ENCODE measurements around the gene PODXL.
A peak's percentile ranks its signal among the peaks of the same experiment; 100 is the strongest.

PODXL gene

DNA sequence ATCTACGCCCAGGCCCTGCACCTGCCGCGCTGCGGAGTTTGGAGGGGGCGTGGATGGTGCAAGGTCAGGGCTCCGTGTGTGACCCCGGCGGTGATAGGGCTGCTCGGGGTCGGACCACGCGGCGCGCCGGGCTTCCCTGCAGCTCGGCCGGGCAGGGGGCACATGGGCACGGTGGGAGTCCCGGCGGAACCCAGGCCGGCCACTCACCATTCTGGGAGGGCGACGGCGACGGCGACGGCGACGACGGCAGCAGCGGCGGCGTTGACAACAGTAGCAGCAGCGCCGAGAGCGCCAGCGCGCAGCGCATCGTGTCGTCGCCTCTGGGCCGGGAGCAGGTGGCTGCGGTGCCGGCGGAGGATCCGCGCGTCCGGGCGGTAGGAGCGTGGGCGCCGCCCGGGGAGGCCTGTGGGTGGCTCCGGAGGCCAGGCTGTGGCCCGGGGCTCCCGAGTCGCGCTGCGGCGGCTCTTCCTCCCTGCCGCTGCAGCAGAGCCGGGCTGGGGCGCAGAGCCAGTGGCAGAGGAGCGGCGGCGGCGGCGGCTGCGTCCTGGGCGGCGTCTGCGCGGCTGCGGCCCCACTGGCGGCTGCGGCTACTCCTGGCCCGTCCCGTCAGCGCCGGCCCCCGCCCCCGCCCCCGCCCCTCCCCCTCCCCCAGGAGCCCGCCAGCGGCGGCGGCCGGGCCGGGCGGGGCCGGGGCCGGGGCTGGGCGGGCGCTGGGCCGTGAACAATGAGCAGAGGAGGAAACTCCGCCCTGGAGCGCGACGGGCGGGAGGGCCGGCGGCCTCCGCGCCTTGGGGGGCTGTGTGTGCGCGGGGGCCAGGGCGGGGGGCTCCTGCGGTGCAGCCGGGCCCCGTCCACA, at the start of gene PODXL:
TSS of gene PODXL (minus strand) at position 576 of the 856 bp plus-strand sequence. CDS start at position 307, 269 bp downstream.
- Histone ChIP-seq H3K9me3 (ENCODE audit: control insufficient read depth in 2 of 2, low read length in 2 of 2) (no peaks in the 10 kb centered on the region), H3K27ac (ENCODE audit: low read length) (no peak within 1 kb of the TSS), H3K4me3 (ENCODE audit: low read length in 2 of 2) (peak within 1 kb of the TSS; percentile 59 to 75), H3K9ac (ENCODE audit: low read length in 2 of 2) (peak within 1 kb of the TSS; percentile 21 to 33), H3K36me3 (ENCODE audit: control insufficient read depth in 2 of 2, insufficient read depth in 2 of 2, low read length in 2 of 2) (no peaks in the 10 kb centered on the region), H3K27me3 (ENCODE audit: control insufficient read depth in 1 of 2, insufficient read depth in 2 of 2, low read length in 2 of 2) (no peaks in the 10 kb centered on the region), H3K4me1 (ENCODE audit: control insufficient read depth, insufficient read depth, low read length) (peaks cover 24% of the 10 kb centered on the region)

DNA sequence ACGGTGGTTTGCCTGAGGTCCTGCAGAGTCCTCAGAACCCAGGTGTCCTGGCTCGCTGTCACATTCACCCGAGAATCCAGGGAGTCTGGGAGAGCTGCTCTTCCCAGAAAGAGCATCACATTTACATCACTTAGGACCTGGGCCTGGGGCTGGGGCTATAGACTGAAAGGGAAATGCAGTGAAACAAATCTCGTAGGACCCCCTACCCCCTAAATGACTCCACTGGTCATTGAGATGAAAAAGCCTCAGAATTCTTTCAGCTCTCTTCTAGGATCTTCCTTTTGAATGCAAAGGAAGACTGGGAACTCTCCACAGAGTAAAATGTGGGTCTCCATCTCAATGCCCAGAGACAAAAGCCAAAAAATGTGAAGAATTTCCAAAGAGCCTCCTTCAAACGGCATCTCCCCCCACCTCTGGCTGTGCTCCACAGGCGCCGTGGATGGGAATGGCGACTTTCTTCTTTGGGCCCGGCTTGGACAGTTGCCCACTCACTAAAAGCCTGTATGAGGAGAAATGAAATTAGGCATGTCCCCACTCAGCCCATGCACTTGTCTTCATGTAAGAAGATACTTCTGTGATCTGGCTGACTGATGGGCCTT, 49.0 kb upstream of the PODXL start:
- H3K4me1 ChIP-seq (ENCODE audit: control insufficient read depth, insufficient read depth, low read length): no peaks in the 10 kb centered on the region
- no peak overlapping the region for H3K4me3 ChIP-seq (ENCODE audit: low read length in 2 of 2)
- peaks cover 5 to 9% of the 10 kb centered on the region in 2 donors for H3K27me3 ChIP-seq (ENCODE audit: control insufficient read depth in 1 of 2, insufficient read depth in 2 of 2, low read length in 2 of 2)
- no peak overlapping the region for H3K9ac ChIP-seq (ENCODE audit: low read length in 2 of 2)
- H3K9me3 ChIP-seq (ENCODE audit: control insufficient read depth in 2 of 2, low read length in 2 of 2): no peaks in the 10 kb centered on the region
- no peaks in the 10 kb centered on the region for H3K36me3 ChIP-seq (ENCODE audit: control insufficient read depth in 2 of 2, insufficient read depth in 2 of 2, low read length in 2 of 2)
- no peak overlapping the region for H3K27ac ChIP-seq (ENCODE audit: low read length)

GRCh38 chr7:131604841-131605279, 48.4 kb upstream of the PODXL start:
- H3K9me3 ChIP-seq (ENCODE audit: control insufficient read depth in 2 of 2, low read length in 2 of 2): no peaks in the 10 kb centered on the region
- H3K4me3 ChIP-seq (ENCODE audit: low read length in 2 of 2): no peak overlapping the region
- H3K9ac ChIP-seq (ENCODE audit: low read length in 2 of 2): no peak overlapping the region
- no peaks in the 10 kb centered on the region for H3K36me3 ChIP-seq (ENCODE audit: control insufficient read depth in 2 of 2, insufficient read depth in 2 of 2, low read length in 2 of 2)
- H3K27me3 ChIP-seq (ENCODE audit: control insufficient read depth in 1 of 2, insufficient read depth in 2 of 2, low read length in 2 of 2): peaks cover 5 to 9% of the 10 kb centered on the region in 2 donors
- H3K27ac ChIP-seq (ENCODE audit: low read length): no peak overlapping the region
- H3K4me1 ChIP-seq (ENCODE audit: control insufficient read depth, insufficient read depth, low read length): no peaks in the 10 kb centered on the region

DNA sequence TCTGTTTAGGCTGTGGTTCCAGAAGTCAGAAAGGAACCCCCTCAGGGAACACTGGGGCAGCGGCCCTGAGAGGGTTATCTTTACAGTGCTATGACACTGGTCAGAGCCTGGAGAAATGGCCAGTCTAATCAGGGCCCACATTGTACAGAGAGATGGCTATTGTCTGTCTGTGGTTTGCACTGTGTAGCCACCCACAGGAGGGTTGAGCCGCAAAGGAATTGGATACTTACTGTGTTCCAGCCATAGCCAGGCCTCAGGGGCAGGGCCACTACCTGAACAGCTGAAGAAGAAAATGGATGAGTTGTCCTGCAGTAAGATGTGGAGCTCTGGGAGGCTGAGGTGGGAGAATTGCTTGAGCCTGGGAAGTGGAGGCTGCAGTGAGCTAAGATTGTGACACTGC, 47.5 kb upstream of the PODXL start:
- Histone ChIP-seq H3K36me3 (ENCODE audit: control insufficient read depth in 2 of 2, insufficient read depth in 2 of 2, low read length in 2 of 2) (no peaks in the 10 kb centered on the region), H3K9ac (ENCODE audit: low read length in 2 of 2) (no peak overlapping the region), H3K27me3 (ENCODE audit: control insufficient read depth in 1 of 2, insufficient read depth in 2 of 2, low read length in 2 of 2) (peaks cover 5 to 9% of the 10 kb centered on the region in 2 donors), H3K4me1 (ENCODE audit: control insufficient read depth, insufficient read depth, low read length) (no peaks in the 10 kb centered on the region), H3K9me3 (ENCODE audit: control insufficient read depth in 2 of 2, low read length in 2 of 2) (no peaks in the 10 kb centered on the region), H3K4me3 (ENCODE audit: low read length in 2 of 2) (no peak overlapping the region), H3K27ac (ENCODE audit: low read length) (no peak overlapping the region)

DNA sequence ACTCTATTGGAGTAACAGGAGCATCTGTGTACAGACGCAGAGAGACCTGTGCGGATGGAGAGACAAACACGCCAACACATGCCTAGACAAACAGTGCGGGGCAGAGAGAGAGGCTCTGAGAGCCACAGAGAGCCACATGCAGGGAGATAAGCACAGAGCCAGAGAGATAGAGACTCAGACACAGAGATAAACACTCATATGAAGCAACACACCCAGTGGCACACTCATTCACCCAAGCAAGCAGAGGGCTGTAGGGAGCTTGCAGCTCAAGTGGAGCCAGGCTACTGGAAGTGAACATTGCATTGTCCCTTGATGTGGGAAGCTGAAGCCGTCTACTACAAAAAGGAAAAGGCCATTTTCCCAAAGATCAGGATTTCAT, 46.6 kb upstream of the PODXL start:
- Histone ChIP-seq H3K36me3 (ENCODE audit: control insufficient read depth in 2 of 2, insufficient read depth in 2 of 2, low read length in 2 of 2) (no peaks in the 10 kb centered on the region), H3K9me3 (ENCODE audit: control insufficient read depth in 2 of 2, low read length in 2 of 2) (no peaks in the 10 kb centered on the region), H3K4me1 (ENCODE audit: control insufficient read depth, insufficient read depth, low read length) (no peaks in the 10 kb centered on the region), H3K27ac (ENCODE audit: low read length) (no peak overlapping the region), H3K9ac (ENCODE audit: low read length in 2 of 2) (no peak overlapping the region), H3K4me3 (ENCODE audit: low read length in 2 of 2) (no peak overlapping the region), H3K27me3 (ENCODE audit: control insufficient read depth in 1 of 2, insufficient read depth in 2 of 2, low read length in 2 of 2) (peaks cover 5 to 9% of the 10 kb centered on the region in 2 donors)

DNA sequence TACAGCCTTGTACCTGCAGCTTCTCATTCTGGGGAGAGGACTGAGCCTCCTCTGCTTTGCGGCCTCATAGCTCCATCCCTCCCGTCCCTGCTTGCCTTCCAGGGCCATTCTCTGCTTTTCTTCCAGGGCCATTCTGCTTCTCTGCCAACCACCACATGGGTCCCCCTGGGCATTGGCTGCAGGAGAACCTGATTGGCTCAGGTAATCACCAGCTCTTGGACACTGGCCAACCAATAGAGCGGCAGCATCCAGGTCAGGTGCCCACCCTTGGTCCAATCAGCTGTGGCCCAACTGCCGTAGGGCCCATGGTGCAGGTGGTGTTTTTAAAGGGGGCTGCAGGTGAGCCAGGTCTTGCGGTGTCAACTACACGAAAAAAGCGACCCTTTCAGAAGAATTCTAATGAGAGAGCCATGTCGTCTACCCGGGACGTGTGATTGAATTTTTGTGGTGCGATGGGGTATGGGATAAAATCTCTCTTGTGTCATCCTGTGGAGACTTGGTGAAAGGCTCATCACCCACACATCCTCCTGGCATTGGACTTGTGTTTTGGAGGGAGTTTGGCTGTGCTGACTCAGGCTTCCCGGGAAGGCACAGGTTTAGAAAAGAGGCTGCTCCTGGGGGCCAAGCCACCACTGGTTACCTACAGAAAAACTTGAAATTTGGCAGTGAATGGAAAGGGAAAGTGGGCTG, 46.0 kb upstream of the PODXL start:
- H3K27me3 ChIP-seq (ENCODE audit: control insufficient read depth in 1 of 2, insufficient read depth in 2 of 2, low read length in 2 of 2): peaks cover 5 to 7% of the 10 kb centered on the region in 2 donors
- no peaks in the 10 kb centered on the region for H3K4me1 ChIP-seq (ENCODE audit: control insufficient read depth, insufficient read depth, low read length)
- no peak overlapping the region for H3K27ac ChIP-seq (ENCODE audit: low read length)
- H3K9ac ChIP-seq (ENCODE audit: low read length in 2 of 2): no peak overlapping the region
- no peak overlapping the region for H3K4me3 ChIP-seq (ENCODE audit: low read length in 2 of 2)
- H3K9me3 ChIP-seq (ENCODE audit: control insufficient read depth in 2 of 2, low read length in 2 of 2): no peaks in the 10 kb centered on the region
- H3K36me3 ChIP-seq (ENCODE audit: control insufficient read depth in 2 of 2, insufficient read depth in 2 of 2, low read length in 2 of 2): no peaks in the 10 kb centered on the region

DNA sequence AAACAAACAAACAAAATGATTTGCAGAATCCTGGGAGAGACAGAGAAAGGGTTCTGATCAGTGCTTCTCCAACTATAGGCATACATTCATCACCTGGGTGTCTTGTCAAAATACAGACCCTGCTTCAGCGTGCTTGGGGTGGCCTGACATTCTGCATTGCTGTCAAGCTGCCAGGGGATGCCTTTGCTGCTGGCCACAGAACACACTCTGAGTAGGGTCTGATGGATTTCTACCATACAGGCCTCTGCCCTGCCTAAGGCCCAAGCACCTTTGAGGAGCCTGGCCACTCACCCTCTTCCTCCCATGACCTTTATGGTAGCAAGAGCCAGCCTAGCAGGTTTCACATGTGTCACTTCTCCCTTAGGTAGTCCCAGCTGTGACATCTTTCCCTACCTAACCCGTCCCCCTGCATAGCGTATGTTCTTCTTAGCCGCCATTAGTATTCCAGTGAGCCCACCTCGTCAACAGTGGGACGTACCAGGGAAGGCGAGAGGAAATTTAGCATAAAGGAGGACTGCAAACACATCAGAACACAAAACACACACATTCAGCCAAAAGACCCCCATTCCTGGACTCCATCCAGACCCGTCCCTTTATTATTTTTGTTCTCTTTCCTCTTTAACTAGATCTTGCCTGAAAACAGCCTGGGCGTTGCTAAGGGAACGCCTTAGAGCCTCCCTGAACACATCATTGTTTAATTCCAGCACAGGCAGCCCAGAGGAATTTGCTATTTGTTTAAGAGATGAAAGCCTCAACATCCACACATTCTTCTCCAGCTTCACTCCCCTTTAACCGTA, 43.9 kb upstream of the PODXL start:
- no peaks in the 10 kb centered on the region for H3K4me1 ChIP-seq (ENCODE audit: control insufficient read depth, insufficient read depth, low read length)
- no peak overlapping the region for H3K4me3 ChIP-seq (ENCODE audit: low read length in 2 of 2)
- H3K27ac ChIP-seq (ENCODE audit: low read length): no peak overlapping the region
- H3K27me3 ChIP-seq (ENCODE audit: control insufficient read depth in 1 of 2, insufficient read depth in 2 of 2, low read length in 2 of 2): peaks cover 5 to 7% of the 10 kb centered on the region in 2 donors
- H3K9me3 ChIP-seq (ENCODE audit: control insufficient read depth in 2 of 2, low read length in 2 of 2): no peaks in the 10 kb centered on the region
- no peaks in the 10 kb centered on the region for H3K36me3 ChIP-seq (ENCODE audit: control insufficient read depth in 2 of 2, insufficient read depth in 2 of 2, low read length in 2 of 2)
- no peak overlapping the region for H3K9ac ChIP-seq (ENCODE audit: low read length in 2 of 2)

GRCh38 chr7:131596785-131597184, 40.4 kb upstream of the PODXL start:
- no peak overlapping the region for H3K4me3 ChIP-seq (ENCODE audit: low read length in 2 of 2)
- no peaks in the 10 kb centered on the region for H3K9me3 ChIP-seq (ENCODE audit: control insufficient read depth in 2 of 2, low read length in 2 of 2)

DNA sequence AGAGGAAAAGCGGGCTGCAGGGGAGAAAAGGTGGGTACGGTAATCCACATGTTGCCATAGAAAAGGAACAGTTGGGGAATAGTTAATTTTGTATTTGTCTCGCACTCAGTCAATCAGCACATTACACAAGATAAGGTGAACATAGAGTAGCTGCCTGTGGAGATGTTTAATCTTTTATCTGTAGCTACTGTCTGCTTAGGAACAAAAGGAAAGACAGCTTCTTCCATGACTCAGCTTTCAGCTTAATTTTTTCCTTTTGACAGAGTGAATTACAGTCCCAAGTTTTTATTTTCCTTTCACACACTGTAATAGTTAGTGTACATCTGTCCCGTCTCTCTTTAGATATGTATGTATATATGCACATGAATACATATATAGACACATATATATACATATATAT, 39.3 kb upstream of the PODXL start:
- no peak overlapping the region for H3K4me3 ChIP-seq (ENCODE audit: low read length in 2 of 2)

More at GRCh38 chr7:131596785-131597184, 40.4 kb upstream of the PODXL start:
- no peak overlapping the region for H3K9ac ChIP-seq (ENCODE audit: low read length in 2 of 2)
- no peaks in the 10 kb centered on the region for H3K36me3 ChIP-seq (ENCODE audit: control insufficient read depth in 2 of 2, insufficient read depth in 2 of 2, low read length in 2 of 2)
- no peak overlapping the region for H3K27ac ChIP-seq (ENCODE audit: low read length)
- no peaks in the 10 kb centered on the region for H3K27me3 ChIP-seq (ENCODE audit: control insufficient read depth in 1 of 2, insufficient read depth in 2 of 2, low read length in 2 of 2)
- no peaks in the 10 kb centered on the region for H3K4me1 ChIP-seq (ENCODE audit: control insufficient read depth, insufficient read depth, low read length)

DNA sequence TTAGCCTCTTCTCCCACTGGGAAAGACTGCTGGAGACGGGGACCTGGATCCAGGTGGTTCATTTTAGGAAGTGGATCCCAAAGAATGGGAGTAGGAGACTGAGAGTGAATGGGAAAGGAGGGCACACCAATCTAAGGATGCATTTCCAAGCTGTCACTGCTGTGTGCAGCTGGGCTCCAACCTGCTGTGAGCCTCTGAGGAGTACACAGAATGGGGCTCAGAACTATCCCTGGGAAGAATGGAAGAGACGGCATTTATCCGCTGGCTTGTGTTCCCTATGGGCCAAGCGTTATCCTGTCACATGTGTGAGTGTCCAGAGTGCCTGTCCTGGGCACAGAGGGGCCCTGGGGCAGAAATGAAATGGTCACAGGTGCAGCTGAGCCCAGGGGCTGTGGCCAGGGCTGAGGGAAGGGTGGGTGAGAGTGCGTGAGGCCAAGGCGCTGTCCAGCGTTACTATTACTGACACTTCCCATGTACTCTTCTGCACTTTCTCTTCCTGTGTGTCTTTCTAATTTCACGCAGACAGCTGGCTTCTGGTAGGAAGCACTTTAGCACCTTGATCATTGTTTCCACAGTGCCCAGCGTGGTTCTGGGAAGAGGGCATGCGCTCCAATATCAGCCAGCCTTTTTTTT, 35.4 kb upstream of the PODXL start:
- Histone ChIP-seq H3K36me3 (ENCODE audit: control insufficient read depth in 2 of 2, insufficient read depth in 2 of 2, low read length in 2 of 2) (no peaks in the 10 kb centered on the region), H3K4me1 (ENCODE audit: control insufficient read depth, insufficient read depth, low read length) (no peaks in the 10 kb centered on the region), H3K4me3 (ENCODE audit: low read length in 2 of 2) (no peak overlapping the region), H3K27ac (ENCODE audit: low read length) (no peak overlapping the region), H3K9ac (ENCODE audit: low read length in 2 of 2) (no peak overlapping the region), H3K27me3 (ENCODE audit: control insufficient read depth in 1 of 2, insufficient read depth in 2 of 2, low read length in 2 of 2) (peaks cover 0 to 1% of the 10 kb centered on the region in 2 donors), H3K9me3 (ENCODE audit: control insufficient read depth in 2 of 2, low read length in 2 of 2) (no peaks in the 10 kb centered on the region)

More for the DNA sequence above, 39.3 kb upstream of the PODXL start:
- Histone ChIP-seq H3K9me3 (ENCODE audit: control insufficient read depth in 2 of 2, low read length in 2 of 2) (no peaks in the 10 kb centered on the region), H3K27me3 (ENCODE audit: control insufficient read depth in 1 of 2, insufficient read depth in 2 of 2, low read length in 2 of 2) (no peaks in the 10 kb centered on the region), H3K4me1 (ENCODE audit: control insufficient read depth, insufficient read depth, low read length) (no peaks in the 10 kb centered on the region), H3K9ac (ENCODE audit: low read length in 2 of 2) (no peak overlapping the region), H3K36me3 (ENCODE audit: control insufficient read depth in 2 of 2, insufficient read depth in 2 of 2, low read length in 2 of 2) (no peaks in the 10 kb centered on the region), H3K27ac (ENCODE audit: low read length) (no peak overlapping the region)

Data from stomach smooth muscle (tissue), 2 donors.